ENCODE data around the gene USP24. TPM values are rescaled to one million over a fixed set of nuclear protein-coding genes. Genes with fewer than 3 reads are reported as not detected.
A peak's percentile ranks its signal among the peaks of the same experiment; 100 is the strongest.

The USP24 gene
- total RNA-seq, 1 donor, result 43.1 TPM

- no peak overlapping the region for H3K4me3 ChIP-seq (ENCODE audit: insufficient read depth, low read length)
- peaks cover 37% of the 10 kb centered on the region for H4K20me1 ChIP-seq (ENCODE audit: insufficient read depth, low read length)
- DNase-seq (ENCODE audit: insufficient read length, low spot score, missing footprints), result peak; percentile 60
- peaks cover 96% of the 10 kb centered on the region for H3K79me2 ChIP-seq (ENCODE audit: insufficient read depth, low read length)
- H3K9me3 ChIP-seq (ENCODE audit: low read depth, low read length), result no peaks in the 10 kb centered on the region
- no peak for TF ChIP-seq CTCF (IDR thresholded peaks at IDR 0.05; ENCODE audit: extremely low read depth, low read depth, low read length)
- H3K27ac ChIP-seq (ENCODE audit: low read depth, low read length), result no peak overlapping the region
- H2AFZ ChIP-seq (ENCODE audit: low read length), result no peak overlapping the region
- H3K36me3 ChIP-seq (ENCODE audit: insufficient read depth, low read length), result no peaks in the 10 kb centered on the region
- no peaks in the 10 kb centered on the region for H3K27me3 ChIP-seq (ENCODE audit: insufficient read depth, low read length)
- peaks cover 42% of the 10 kb centered on the region for H3K4me1 ChIP-seq (ENCODE audit: insufficient read depth, low read length)
- H3K4me2 ChIP-seq (ENCODE audit: insufficient read depth, low read length), result no peak overlapping the region
Observed at GRCh38 chr1:55210990-55211801, 4.0 kb downstream of the USP24 start.

- H3K4me1 ChIP-seq (ENCODE audit: insufficient read depth, low read length), result peaks cover 56% of the 10 kb centered on the region
- DNase-seq (ENCODE audit: insufficient read length, low spot score, missing footprints), result no peak
- H3K27me3 ChIP-seq (ENCODE audit: insufficient read depth, low read length), result no peaks in the 10 kb centered on the region
- H3K27ac ChIP-seq (ENCODE audit: low read depth, low read length), result peak overlapping the region; percentile 10
- H4K20me1 ChIP-seq (ENCODE audit: insufficient read depth, low read length), result peaks cover 52% of the 10 kb centered on the region
- H2AFZ ChIP-seq (ENCODE audit: low read length), result no peak overlapping the region
- peaks cover 97% of the 10 kb centered on the region for H3K79me2 ChIP-seq (ENCODE audit: insufficient read depth, low read length)
- H3K4me3 ChIP-seq (ENCODE audit: insufficient read depth, low read length), result no peak overlapping the region
- no peaks in the 10 kb centered on the region for H3K9me3 ChIP-seq (ENCODE audit: low read depth, low read length)
- no peak for TF ChIP-seq CTCF (IDR thresholded peaks at IDR 0.05; ENCODE audit: extremely low read depth, low read depth, low read length)
- H3K4me2 ChIP-seq (ENCODE audit: insufficient read depth, low read length), result peak overlapping the region; percentile 16
- H3K36me3 ChIP-seq (ENCODE audit: insufficient read depth, low read length), result no peaks in the 10 kb centered on the region
Observed at GRCh38 chr1:55209247-55209646, 5.9 kb downstream of the USP24 start.

DNA sequence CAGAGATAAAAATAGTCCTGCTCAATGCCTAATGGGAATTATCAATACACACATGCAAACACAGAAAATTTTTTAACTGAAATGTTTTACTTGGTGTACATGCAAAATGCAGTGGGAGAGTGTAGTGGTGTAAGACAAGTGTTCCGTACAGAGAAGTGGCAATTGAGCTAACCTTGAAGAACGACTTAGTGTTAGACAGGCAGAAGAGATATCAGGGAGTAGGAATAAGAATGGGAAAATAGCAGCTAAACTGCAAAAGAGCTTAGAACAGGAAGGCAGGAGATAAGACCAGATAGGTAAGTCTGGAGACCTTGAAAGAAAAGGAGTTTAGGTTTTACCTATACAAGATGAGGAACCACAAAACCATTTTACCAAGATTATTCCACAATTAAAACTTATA lies 9.0 kb downstream of the USP24 start:
- Histone ChIP-seq H3K4me3 (ENCODE audit: insufficient read depth, low read length) (no peak overlapping the region), H2AFZ (ENCODE audit: low read length) (no peak overlapping the region)
- no peak for TF ChIP-seq CTCF (IDR thresholded peaks at IDR 0.05; ENCODE audit: extremely low read depth, low read depth, low read length)

DNA sequence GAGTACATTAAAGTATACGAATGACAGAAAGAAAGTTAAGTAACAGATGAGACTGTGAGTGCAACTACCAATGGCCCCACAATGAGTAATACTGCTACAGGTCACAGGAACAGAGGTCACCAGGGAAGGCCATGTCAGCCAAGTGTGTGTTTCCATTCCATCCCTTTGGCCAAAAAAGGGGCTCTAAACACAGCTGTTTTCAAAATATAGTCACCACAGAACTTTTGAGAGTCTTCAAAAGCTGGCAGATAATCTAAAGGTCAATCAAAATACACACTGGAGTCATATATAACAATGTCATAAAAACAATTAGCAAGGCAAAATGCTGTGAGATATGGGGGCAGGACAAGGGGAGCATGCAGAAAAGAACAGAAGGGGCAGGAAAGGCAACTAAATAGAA lies 10.2 kb downstream of the USP24 start:
- Histone ChIP-seq H3K27ac (ENCODE audit: low read depth, low read length) (no peak overlapping the region), H3K4me2 (ENCODE audit: insufficient read depth, low read length) (no peak overlapping the region), H3K9me3 (ENCODE audit: low read depth, low read length) (no peaks in the 10 kb centered on the region), H3K4me3 (ENCODE audit: insufficient read depth, low read length) (no peak overlapping the region), H3K27me3 (ENCODE audit: insufficient read depth, low read length) (no peaks in the 10 kb centered on the region), H3K4me1 (ENCODE audit: insufficient read depth, low read length) (peaks cover 28% of the 10 kb centered on the region), H3K79me2 (ENCODE audit: insufficient read depth, low read length) (peaks cover 95% of the 10 kb centered on the region), H2AFZ (ENCODE audit: low read length) (no peak overlapping the region), H3K36me3 (ENCODE audit: insufficient read depth, low read length) (no peaks in the 10 kb centered on the region), H4K20me1 (ENCODE audit: insufficient read depth, low read length) (peaks cover 44% of the 10 kb centered on the region)
- no peak for DNase-seq (ENCODE audit: insufficient read length, low spot score, missing footprints)
- no peak for TF ChIP-seq CTCF (IDR thresholded peaks at IDR 0.05; ENCODE audit: extremely low read depth, low read depth, low read length)

More for the DNA sequence above, 9.0 kb downstream of the USP24 start:
- H3K9me3 ChIP-seq (ENCODE audit: low read depth, low read length), result no peaks in the 10 kb centered on the region
- no peak for DNase-seq (ENCODE audit: insufficient read length, low spot score, missing footprints)
- H3K27me3 ChIP-seq (ENCODE audit: insufficient read depth, low read length), result no peaks in the 10 kb centered on the region
- H3K4me2 ChIP-seq (ENCODE audit: insufficient read depth, low read length), result no peak overlapping the region
- no peak overlapping the region for H3K27ac ChIP-seq (ENCODE audit: low read depth, low read length)
- H3K79me2 ChIP-seq (ENCODE audit: insufficient read depth, low read length), result peaks cover 96% of the 10 kb centered on the region
- no peaks in the 10 kb centered on the region for H3K36me3 ChIP-seq (ENCODE audit: insufficient read depth, low read length)
- H4K20me1 ChIP-seq (ENCODE audit: insufficient read depth, low read length), result peaks cover 46% of the 10 kb centered on the region
- H3K4me1 ChIP-seq (ENCODE audit: insufficient read depth, low read length), result peaks cover 35% of the 10 kb centered on the region

Measured in osteoblast (primary cell).